ENCODE data around the gene MRPS18A. TPM values are rescaled to one million over a fixed set of nuclear protein-coding genes. Genes with fewer than 3 reads are reported as not detected.
A peak's percentile ranks its signal among the peaks of the same experiment; 100 is the strongest.

Gene MRPS18A
- total and polyA plus RNA-seq, 9 of the 15 experiments (the other 6 are each of a cell fraction or from before 2014, with no cell fraction given): 87.5 to 243 (median 125) TPM

- peak; percentile 73 for TF ChIP-seq VEZF1 (CRISPR knock-in tag; IDR thresholded peaks at IDR 0.05)
- TF ChIP-seq CEBPG (CRISPR knock-in tag; IDR thresholded peaks at IDR 0.05): peak; percentile 85
- peak; percentile 43 to 83; a peak in 3 of 4 replicates for TF ChIP-seq CEBPG (tag; conservative IDR thresholded peaks at IDR 0.05 in 1 of 2, IDR thresholded peaks at IDR 0.05 in 1 of 2)
- TF ChIP-seq SIN3B (IDR thresholded peaks at IDR 0.05; ENCODE audit: low read depth): no peak
- TF ChIP-seq ARID1B (IDR thresholded peaks at IDR 0.05): peak; percentile 81
- TF ChIP-seq ZNF592 (IDR thresholded peaks at IDR 0.05): peak; percentile 21; the same call in 1 of the 2 replicates
- TF ChIP-seq KLF10 (CRISPR knock-in tag; IDR thresholded peaks at IDR 0.05): no peak
- 0 out of 2 replicates have a peak, but pooled peaks have one; percentile 13 for TF ChIP-seq MEF2D (tag; conservative IDR thresholded peaks at IDR 0.05; ENCODE audit: low read depth)
- peak in 1 of 2 experiments; percentile 45; a peak in 1 of 4 replicates for TF ChIP-seq ZNF318 (IDR thresholded peaks at IDR 0.05; ENCODE audit: borderline replicate concordance in 1 of 2, low read depth in 1 of 2)
Observed at GRCh38 chr6:43714311-43715055, 26.9 kb upstream of the MRPS18A start (continued).
